Nephron progenitor cell (in vitro differentiated cells): ENCODE data around the gene PCBP3.
"Not testable (repeated sequence)": the region's sequence is repeated elsewhere in the genome, so short reads cannot be mapped to it uniquely, and the experiment has no call there.

Experiments used
- DNase-seq: peaks from one replicate; pipeline ENCODE4 v3.0.0; 2021
- H3K27ac Mint-ChIP-seq: 2 replicates; pipeline ENCODE4 v1.8.0; 2021; ENCODE audit warnings: mild to moderate bottlenecking, moderate library complexity, mixed read lengths
- H3K27me3 Mint-ChIP-seq: 2 replicates; pipeline ENCODE4 v1.8.0; 2021; ENCODE audit warnings: mild to moderate bottlenecking, low read depth, mixed read lengths; ENCODE audit not compliant: poor library complexity
- H3K36me3 Mint-ChIP-seq: 2 replicates; pipeline ENCODE4 v1.8.0; 2021; ENCODE audit warnings: low read depth, mixed read lengths
- H3K4me1 Mint-ChIP-seq: 2 replicates; pipeline ENCODE4 v1.8.0; 2021; ENCODE audit warnings: mixed read lengths
- H3K4me3 Mint-ChIP-seq: 2 replicates; pipeline ENCODE4 v1.8.0; 2021; ENCODE audit warnings: mild to moderate bottlenecking, moderate library complexity, mixed read lengths
- H3K9me3 Mint-ChIP-seq: 2 replicates; pipeline ENCODE4 v1.8.0; 2021; ENCODE audit warnings: mild to moderate bottlenecking, moderate library complexity, mixed read lengths
- TF ChIP-seq, protein P1 (sequence below): fragments of 200-600 bp; sonication (generic); IDR thresholded peaks from 2 replicates; pipeline ENCODE4 v1.5.0; 2021; ENCODE audit warnings: antibody characterized with exemption

The PCBP3 gene

DNA sequence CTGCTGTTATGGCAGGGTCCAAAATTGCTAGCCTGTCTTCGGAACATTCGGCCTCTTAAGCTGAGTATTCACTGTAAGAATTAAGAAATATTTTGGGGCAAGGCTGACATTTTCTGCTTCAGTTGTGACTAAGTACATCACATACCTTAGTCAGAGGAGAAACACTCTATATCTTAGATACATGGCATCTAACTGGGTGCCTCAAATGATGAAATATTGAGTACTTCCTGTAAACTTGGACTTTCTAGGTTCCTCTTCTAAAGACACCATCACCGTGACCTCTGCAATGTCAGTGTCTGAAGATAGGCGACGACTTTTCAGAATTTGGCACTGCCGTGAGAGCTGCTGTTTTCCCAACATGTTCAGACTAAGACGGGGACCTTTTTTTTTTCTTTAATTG is 65.6 kb downstream of the PCBP3 start:
- TF ChIP-seq, protein P1, sequence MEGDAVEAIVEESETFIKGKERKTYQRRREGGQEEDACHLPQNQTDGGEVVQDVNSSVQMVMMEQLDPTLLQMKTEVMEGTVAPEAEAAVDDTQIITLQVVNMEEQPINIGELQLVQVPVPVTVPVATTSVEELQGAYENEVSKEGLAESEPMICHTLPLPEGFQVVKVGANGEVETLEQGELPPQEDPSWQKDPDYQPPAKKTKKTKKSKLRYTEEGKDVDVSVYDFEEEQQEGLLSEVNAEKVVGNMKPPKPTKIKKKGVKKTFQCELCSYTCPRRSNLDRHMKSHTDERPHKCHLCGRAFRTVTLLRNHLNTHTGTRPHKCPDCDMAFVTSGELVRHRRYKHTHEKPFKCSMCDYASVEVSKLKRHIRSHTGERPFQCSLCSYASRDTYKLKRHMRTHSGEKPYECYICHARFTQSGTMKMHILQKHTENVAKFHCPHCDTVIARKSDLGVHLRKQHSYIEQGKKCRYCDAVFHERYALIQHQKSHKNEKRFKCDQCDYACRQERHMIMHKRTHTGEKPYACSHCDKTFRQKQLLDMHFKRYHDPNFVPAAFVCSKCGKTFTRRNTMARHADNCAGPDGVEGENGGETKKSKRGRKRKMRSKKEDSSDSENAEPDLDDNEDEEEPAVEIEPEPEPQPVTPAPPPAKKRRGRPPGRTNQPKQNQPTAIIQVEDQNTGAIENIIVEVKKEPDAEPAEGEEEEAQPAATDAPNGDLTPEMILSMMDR = no peak
- Mint-ChIP-seq H3K36me3 (no peaks in the 10 kb centered on the region), H3K27me3 (peaks cover 14% of the 10 kb centered on the region), H3K27ac (no peak overlapping the region), H3K9me3 (peaks cover 17% of the 10 kb centered on the region), H3K4me3 (no peak overlapping the region), H3K4me1 (no peaks in the 10 kb centered on the region)
- DNase-seq = no peak

DNA sequence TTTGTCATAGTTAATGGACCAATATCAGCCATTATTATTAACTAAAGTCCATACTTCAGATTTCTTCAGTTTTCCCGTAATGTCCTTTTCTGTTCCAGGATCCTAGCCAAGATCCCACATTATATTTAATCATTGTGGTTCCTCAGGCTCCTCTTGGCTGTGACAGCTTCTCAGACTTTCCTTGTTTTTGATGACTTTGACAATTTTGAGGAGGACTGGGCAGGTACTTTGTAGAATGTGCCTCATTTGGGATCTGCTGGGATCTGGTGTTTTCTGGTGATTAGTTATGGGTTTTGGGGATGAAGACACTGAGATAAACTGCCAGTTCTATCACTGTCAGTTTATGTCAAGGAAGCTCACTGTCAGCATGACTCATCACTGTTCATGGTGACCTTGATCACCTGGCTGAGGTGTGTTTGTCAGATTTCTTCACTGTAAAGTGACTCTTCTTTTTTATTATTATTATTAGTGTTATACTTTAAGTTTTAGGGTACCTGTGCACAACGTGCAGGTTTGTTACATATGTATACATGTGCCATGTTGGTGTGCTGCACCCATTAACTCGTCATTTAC is 66.3 kb downstream of the PCBP3 start:
- Mint-ChIP-seq H3K4me3 (no peak overlapping the region), H3K9me3 (peaks cover 17% of the 10 kb centered on the region), H3K36me3 (no peaks in the 10 kb centered on the region), H3K4me1 (no peaks in the 10 kb centered on the region), H3K27me3 (peaks cover 14% of the 10 kb centered on the region), H3K27ac (no peak overlapping the region)
- TF ChIP-seq, protein P1 = no peak
- DNase-seq = no peak

DNA sequence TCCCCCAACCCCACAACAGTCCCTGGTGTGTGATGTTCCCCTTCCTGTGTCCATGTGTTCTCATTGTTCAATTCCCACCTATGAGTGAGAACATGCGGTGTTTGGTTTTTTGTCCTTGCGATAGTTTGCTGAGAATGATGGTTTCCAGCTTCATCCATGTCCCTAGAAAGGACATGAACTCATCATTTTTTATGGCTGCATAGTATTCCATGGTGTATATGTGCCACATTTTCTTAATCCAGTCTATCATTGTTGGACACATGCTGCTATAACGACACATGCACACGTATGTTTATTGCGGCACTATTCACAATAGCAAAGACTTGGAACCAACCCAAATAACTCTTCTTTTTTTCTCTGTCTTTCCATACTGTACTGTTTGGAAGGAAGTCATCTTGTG is 66.8 kb downstream of the PCBP3 start:
- not testable (repeated sequence) for DNase-seq, H3K27ac Mint-ChIP-seq, H3K4me3 Mint-ChIP-seq, H3K4me1 Mint-ChIP-seq, H3K36me3 Mint-ChIP-seq
- H3K9me3 Mint-ChIP-seq = peaks cover 17% of the 10 kb centered on the region
- H3K27me3 Mint-ChIP-seq = peaks cover 12% of the 10 kb centered on the region

DNA sequence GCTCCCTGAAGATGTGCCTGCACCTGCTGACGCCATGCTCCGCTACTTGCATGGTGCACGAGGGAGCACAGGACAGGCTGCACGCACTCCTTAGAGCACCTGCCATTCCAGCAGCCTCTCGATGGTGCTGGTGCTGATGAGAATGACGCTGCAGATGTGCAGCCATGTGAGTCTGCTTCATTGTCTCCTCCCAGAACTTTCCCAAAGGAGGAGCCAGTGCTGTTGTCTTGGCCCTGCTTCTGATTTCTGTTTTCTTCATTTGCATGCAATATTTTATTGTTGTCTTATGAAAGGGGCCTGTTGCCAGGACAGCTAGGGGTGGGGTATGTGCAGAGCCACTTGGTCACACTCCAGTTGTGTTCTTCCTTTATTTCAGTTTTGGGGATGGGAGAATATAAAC is 70.1 kb downstream of the PCBP3 start:
- Mint-ChIP-seq H3K9me3 (peaks cover 28% of the 10 kb centered on the region), H3K4me1 (no peaks in the 10 kb centered on the region), H3K27me3 (peaks cover 7% of the 10 kb centered on the region), H3K36me3 (no peaks in the 10 kb centered on the region), H3K4me3 (no peak overlapping the region), H3K27ac (no peak overlapping the region)
- TF ChIP-seq, protein P1 = no peak
- DNase-seq = no peak

DNA sequence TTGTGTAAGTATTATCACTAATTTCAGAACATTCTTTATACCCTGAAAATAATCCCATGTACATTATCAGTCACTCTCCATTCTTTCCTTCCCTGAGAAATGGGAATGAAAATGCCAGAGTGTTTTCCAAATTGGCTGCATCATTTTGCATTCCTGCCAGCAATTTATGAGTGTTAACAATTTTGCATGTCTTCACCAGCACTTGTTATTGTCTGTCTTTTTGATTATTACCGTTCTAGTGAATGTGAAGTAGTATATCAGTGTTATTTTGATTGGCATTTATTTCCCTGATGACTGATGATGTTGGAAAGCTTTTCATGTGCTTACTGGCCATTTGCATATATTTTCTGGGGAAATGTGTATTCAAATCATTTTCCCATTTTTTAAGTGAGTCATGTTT is 71.9 kb downstream of the PCBP3 start:
- Mint-ChIP-seq H3K36me3 (no peaks in the 10 kb centered on the region), H3K27ac (no peak overlapping the region), H3K27me3 (peaks cover 7% of the 10 kb centered on the region), H3K4me1 (no peaks in the 10 kb centered on the region), H3K9me3 (peaks cover 26% of the 10 kb centered on the region), H3K4me3 (no peak overlapping the region)
- TF ChIP-seq, protein P1 = no peak
- DNase-seq = no peak

DNA sequence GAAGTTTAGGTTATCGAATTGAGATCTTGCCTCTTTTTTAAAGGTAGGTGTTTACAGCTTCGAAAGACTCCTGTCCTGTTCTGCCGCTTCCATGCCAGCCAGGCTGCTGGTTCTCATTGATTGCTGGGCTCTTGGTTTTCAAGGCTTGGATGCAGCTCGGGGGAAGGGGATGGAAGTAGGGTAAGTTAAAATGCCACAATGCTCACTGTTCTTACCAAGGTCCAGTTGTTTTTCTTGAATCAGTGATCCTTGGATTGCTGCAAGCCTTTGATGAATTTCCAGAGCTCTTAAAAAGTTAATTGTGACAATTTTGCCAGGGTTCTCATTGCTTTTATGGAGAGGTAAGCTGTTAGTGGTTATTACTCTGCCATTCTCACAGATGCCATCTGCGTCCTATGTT is 74.9 kb downstream of the PCBP3 start:
- Mint-ChIP-seq H3K4me1 (no peaks in the 10 kb centered on the region), H3K4me3 (no peak overlapping the region), H3K36me3 (no peaks in the 10 kb centered on the region), H3K27me3 (peaks cover 3% of the 10 kb centered on the region), H3K9me3 (peaks cover 11% of the 10 kb centered on the region), H3K27ac (peak overlapping the region; percentile 34)
- DNase-seq = no peak
- TF ChIP-seq, protein P1 = no peak
